MCF 10A (cell line): ENCODE measurements around the gene PDGFRA. TPM values are rescaled to one million over a fixed set of nuclear protein-coding genes. Genes with fewer than 3 reads are reported as not detected.

Experiments used
- BruUV-seq: library from RNA; stranded (reverse); fragments of 400-500 nt; replicated peaks from 2 replicates; lab custom pipeline; 2021; lab: Mats Ljungman, UMichigan
- CTCF ChIA-PET: fragments of 300-600 bp; sonication (Branson Sonifier 250); formaldehyde crosslinking; extraction: SDS; loops from one replicate; lab custom pipeline; 2021; ENCODE audit warnings: antibody characterized with exemption, inconsistent platforms; lab: Yijun Ruan, JAX
- POLR2A ChIA-PET: fragments of 300-600, 350-650 bp; sonication (Branson Sonifier 250); formaldehyde crosslinking; extraction: SDS; loops from one replicate; lab custom pipeline; 2020; ENCODE audit warnings: antibody characterized with exemption, inconsistent platforms; lab: Yijun Ruan, JAX
- DNase-seq: peaks from one replicate; pipeline ENCODE4 v3.0.0-alpha.2; 2018; ENCODE audit not compliant: unreplicated experiment
- H3K27ac Mint-ChIP-seq: one replicate; pipeline ENCODE4 v1.8.0; 2022; ENCODE audit warnings: mild to moderate bottlenecking, low read depth, mixed read lengths; ENCODE audit not compliant: unreplicated experiment
- H3K27me3 Mint-ChIP-seq: one replicate; pipeline ENCODE4 v1.8.0; 2022; ENCODE audit warnings: mixed read lengths; ENCODE audit not compliant: insufficient read depth, unreplicated experiment
- H3K36me3 Mint-ChIP-seq: one replicate; pipeline ENCODE4 v1.8.0; 2022; ENCODE audit warnings: mild to moderate bottlenecking, moderate library complexity, mixed read lengths; ENCODE audit not compliant: insufficient read depth, unreplicated experiment
- H3K4me1 Mint-ChIP-seq: one replicate; pipeline ENCODE4 v1.8.0; 2022; ENCODE audit warnings: mixed read lengths; ENCODE audit not compliant: insufficient read depth, unreplicated experiment
- H3K4me3 Mint-ChIP-seq: one replicate; pipeline ENCODE4 v1.8.0; 2022; ENCODE audit warnings: mild to moderate bottlenecking, moderate library complexity, mixed read lengths; ENCODE audit not compliant: unreplicated experiment
- H3K9me3 Mint-ChIP-seq: one replicate; pipeline ENCODE4 v1.8.0; 2022; ENCODE audit warnings: mixed read lengths; ENCODE audit not compliant: unreplicated experiment
- intact Hi-C: fragments of 100-400 bp; cut with micrococcal nuclease; formaldehyde crosslinking; loops from 2 replicates; pipeline ENCODE4 v1.14.1; 2022
- total RNA-seq: library from RNA; stranded (reverse); gene quantifications from 2 replicates; pipeline ENCODE4 v1.2.3, GENCODE V29; 2022
- TF ChIP-seq, protein P1 (sequence below): fragments of 200-600 bp; IDR thresholded peaks from one replicate; pipeline ENCODE4 v1.8.0; 2022; ENCODE audit warnings: antibody characterized with exemption, mild to moderate bottlenecking; ENCODE audit not compliant: unreplicated experiment

PDGFRA gene
- total RNA-seq, 1 experiment from 2014 or later: not detected

DNA sequence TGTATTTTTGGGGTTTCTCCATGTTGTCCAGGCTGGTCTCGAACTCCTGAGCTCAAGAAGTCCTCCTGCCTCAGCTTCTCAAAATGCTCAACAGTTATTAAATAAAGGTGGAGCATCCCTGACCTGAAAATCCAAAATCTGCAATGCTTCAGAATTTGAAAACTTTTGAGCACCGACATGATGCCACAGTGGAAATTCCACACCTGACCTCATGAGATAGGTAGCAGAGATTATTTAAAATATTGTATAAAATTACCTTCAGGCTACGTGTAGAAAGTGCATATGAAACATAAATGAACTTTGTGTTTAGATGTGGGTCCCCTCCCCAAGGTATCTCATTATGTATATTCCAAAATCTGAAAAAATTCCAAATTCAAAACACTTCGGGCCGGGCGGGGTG lies 42.7 kb upstream of the PDGFRA start:
- Mint-ChIP-seq H3K4me1 (no peaks in the 10 kb centered on the region), H3K27ac (no peak overlapping the region), H3K9me3 (no peaks in the 10 kb centered on the region), H3K36me3 (no peaks in the 10 kb centered on the region), H3K27me3 (no peaks in the 10 kb centered on the region), H3K4me3 (no peak overlapping the region)
- no TSS peak for BruUV-seq
- intact Hi-C loops: no loop called here
- ChIA-PET POLR2A (no interaction called here), CTCF (interaction anchor here (0.6 kb wide), 2 partner anchors 902 to 1140 kb away, joined by 5 to 6 read pairs; no protein-coding TSS in a partner anchor)
- no peak for DNase-seq
- TF ChIP-seq, protein P1, sequence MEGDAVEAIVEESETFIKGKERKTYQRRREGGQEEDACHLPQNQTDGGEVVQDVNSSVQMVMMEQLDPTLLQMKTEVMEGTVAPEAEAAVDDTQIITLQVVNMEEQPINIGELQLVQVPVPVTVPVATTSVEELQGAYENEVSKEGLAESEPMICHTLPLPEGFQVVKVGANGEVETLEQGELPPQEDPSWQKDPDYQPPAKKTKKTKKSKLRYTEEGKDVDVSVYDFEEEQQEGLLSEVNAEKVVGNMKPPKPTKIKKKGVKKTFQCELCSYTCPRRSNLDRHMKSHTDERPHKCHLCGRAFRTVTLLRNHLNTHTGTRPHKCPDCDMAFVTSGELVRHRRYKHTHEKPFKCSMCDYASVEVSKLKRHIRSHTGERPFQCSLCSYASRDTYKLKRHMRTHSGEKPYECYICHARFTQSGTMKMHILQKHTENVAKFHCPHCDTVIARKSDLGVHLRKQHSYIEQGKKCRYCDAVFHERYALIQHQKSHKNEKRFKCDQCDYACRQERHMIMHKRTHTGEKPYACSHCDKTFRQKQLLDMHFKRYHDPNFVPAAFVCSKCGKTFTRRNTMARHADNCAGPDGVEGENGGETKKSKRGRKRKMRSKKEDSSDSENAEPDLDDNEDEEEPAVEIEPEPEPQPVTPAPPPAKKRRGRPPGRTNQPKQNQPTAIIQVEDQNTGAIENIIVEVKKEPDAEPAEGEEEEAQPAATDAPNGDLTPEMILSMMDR: no peak

DNA sequence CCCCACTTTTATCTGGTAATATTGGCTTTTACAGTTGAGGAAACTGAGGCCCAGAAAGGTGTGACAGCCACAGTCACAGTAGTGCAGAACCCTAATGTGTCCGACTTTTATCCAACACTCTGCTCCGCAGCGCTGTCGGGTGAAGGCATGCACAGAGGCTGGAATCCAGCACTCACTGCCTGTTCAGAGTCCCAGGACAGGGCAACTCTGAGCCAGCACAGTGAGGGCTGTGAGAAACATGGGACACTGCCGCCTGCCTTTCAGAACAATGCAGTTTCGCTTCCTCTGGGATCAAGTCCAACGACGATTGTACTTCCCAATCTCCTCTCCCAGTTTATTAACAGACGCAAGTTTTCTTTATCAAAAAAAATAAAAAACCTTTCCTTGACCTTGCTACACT lies 41.9 kb upstream of the PDGFRA start:
- Mint-ChIP-seq H3K4me3 (no peak overlapping the region), H3K36me3 (no peaks in the 10 kb centered on the region), H3K27me3 (no peaks in the 10 kb centered on the region), H3K27ac (no peak overlapping the region), H3K4me1 (no peaks in the 10 kb centered on the region), H3K9me3 (no peaks in the 10 kb centered on the region)
- BruUV-seq: no TSS peak
- ChIA-PET CTCF (interaction anchor here (0.6 to 0.8 kb wide), 2 partner anchors 47 to 223 kb away, joined by 3 to 4 read pairs; no protein-coding TSS in a partner anchor), POLR2A (interaction anchor here (0.6 kb wide), 1 partner anchor 69 kb away, joined by 4 read pairs; no protein-coding TSS in a partner anchor)
- no peak for DNase-seq
- TF ChIP-seq, protein P1: no peak
- intact Hi-C loops: no loop called here

DNA sequence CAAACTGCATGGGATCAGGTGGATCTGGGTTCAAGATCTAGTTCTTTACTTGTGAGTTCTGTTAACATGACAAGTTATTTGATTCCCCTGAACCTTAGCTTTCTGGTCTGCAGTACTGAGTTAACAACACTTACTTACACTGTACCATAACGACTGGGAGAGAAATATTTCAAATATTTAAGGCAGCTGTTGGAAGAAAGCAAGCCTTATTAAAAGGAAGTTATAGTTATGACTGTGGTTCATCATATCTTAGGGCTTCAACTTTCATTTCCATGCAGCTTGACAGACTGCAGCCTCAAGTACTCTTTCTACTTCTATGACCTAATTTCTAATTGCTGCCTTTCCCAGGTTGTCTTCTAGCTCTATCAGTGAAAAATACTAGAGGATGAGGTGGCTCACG lies 40.0 kb upstream of the PDGFRA start:
- Mint-ChIP-seq H3K9me3 (no peaks in the 10 kb centered on the region), H3K4me3 (no peak overlapping the region), H3K27ac (no peak overlapping the region), H3K27me3 (no peaks in the 10 kb centered on the region), H3K36me3 (no peaks in the 10 kb centered on the region), H3K4me1 (no peaks in the 10 kb centered on the region)
- DNase-seq: no peak
- TF ChIP-seq, protein P1: no peak
- BruUV-seq: no TSS peak
- intact Hi-C loops: no loop called here
- ChIA-PET POLR2A (interaction anchor here (0.7 to 1.1 kb wide), 2 partner anchors 15 to 89 kb away, joined by 3 to 4 read pairs; no protein-coding TSS in a partner anchor), CTCF (interaction anchor here (0.9 kb wide), 1 partner anchor 15 kb away, joined by 3 read pairs; no protein-coding TSS in a partner anchor)

DNA sequence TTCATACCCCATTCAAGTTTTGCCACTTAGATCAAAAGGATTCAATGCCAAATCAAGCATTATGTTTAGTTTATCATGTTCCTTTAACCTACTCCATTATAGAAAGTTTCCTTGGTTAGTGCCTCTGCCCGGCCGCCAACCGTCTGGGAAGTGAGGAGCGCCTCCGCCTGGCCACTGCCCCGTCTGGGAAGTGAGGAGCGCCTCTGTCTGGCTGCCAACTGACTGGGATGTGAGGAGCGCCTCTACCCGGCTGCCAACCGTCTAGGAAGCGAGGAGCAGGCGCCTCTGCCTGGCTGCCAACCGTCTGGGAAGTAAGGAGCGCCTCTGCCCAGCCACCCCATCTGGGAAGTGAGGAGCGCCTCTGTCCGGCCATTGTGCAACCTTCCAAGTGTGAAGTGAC lies 36.3 kb upstream of the PDGFRA start:
- Mint-ChIP-seq H3K27ac (no peak overlapping the region), H3K27me3 (no peaks in the 10 kb centered on the region), H3K36me3 (no peaks in the 10 kb centered on the region), H3K9me3 (no peaks in the 10 kb centered on the region), H3K4me3 (no peak overlapping the region), H3K4me1 (peaks cover 6% of the 10 kb centered on the region)
- POLR2A ChIA-PET: no interaction called here
- BruUV-seq: no TSS peak
- TF ChIP-seq, protein P1: no peak
- intact Hi-C loops: no loop called here
- DNase-seq: no peak
- CTCF ChIA-PET: interaction anchor here (0.8 kb wide), 1 partner anchor 42 kb away, joined by 3 read pairs; no protein-coding TSS in a partner anchor
